ENCODE results near the gene SAT2.

SAT2 gene

GRCh38 chr17:7673239-7673638 is 45.6 kb upstream of the SAT2 start:
- TF ChIP-seq ZNF70 (CRISPR knock-in tag; IDR thresholded peaks at IDR 0.05) = no peak
- TF ChIP-seq ESRRG (CRISPR knock-in tag; IDR thresholded peaks at IDR 0.05) = no peak
- TF ChIP-seq CSDC2 (CRISPR knock-in tag; IDR thresholded peaks at IDR 0.05) = no peak
- no peak for TF ChIP-seq PATZ1 (CRISPR knock-in tag; IDR thresholded peaks at IDR 0.05; ENCODE audit: borderline replicate concordance)
- no peak for ATAC-seq

GRCh38 chr17:7668482-7668881 is 40.9 kb upstream of the SAT2 start:
- TF ChIP-seq TOX (CRISPR knock-in tag; IDR thresholded peaks at IDR 0.05; ENCODE audit: borderline replicate concordance) (no peak), ZC3H10 (CRISPR knock-in tag; IDR thresholded peaks at IDR 0.05) (no peak), ZFP30 (CRISPR knock-in tag; IDR thresholded peaks at IDR 0.05) (no peak), ESRRG (CRISPR knock-in tag; IDR thresholded peaks at IDR 0.05) (no peak), PATZ1 (CRISPR knock-in tag; IDR thresholded peaks at IDR 0.05; ENCODE audit: borderline replicate concordance) (no peak), TCF4 (CRISPR knock-in tag; IDR thresholded peaks at IDR 0.05; ENCODE audit: borderline replicate concordance) (no peak), RARB (CRISPR knock-in tag; IDR thresholded peaks at IDR 0.05) (no peak), ZNF8 (CRISPR knock-in tag; IDR thresholded peaks at IDR 0.05) (no peak)
- no peak for ATAC-seq

GRCh38 chr17:7667656-7668406 is 40.2 kb upstream of the SAT2 start:
- ATAC-seq = no peak; the same call in 2 of the 3 replicates
- TF ChIP-seq PPARA (CRISPR knock-in tag; IDR thresholded peaks at IDR 0.05; ENCODE audit: borderline replicate concordance) = no peak
- no peak for TF ChIP-seq OSR1 (CRISPR knock-in tag; IDR thresholded peaks at IDR 0.05)
- no peak for TF ChIP-seq TOX (CRISPR knock-in tag; IDR thresholded peaks at IDR 0.05; ENCODE audit: borderline replicate concordance)
- TF ChIP-seq ZNF70 (CRISPR knock-in tag; IDR thresholded peaks at IDR 0.05) = no peak

- no peak for ATAC-seq
- no peak for TF ChIP-seq TOX (CRISPR knock-in tag; IDR thresholded peaks at IDR 0.05; ENCODE audit: borderline replicate concordance)
- no peak for TF ChIP-seq PATZ1 (CRISPR knock-in tag; IDR thresholded peaks at IDR 0.05; ENCODE audit: borderline replicate concordance)
- no peak for TF ChIP-seq SNAI2 (CRISPR knock-in tag; IDR thresholded peaks at IDR 0.05)
- no peak for TF ChIP-seq POU6F1 (CRISPR knock-in tag; IDR thresholded peaks at IDR 0.05; ENCODE audit: borderline replicate concordance, low read depth)
- TF ChIP-seq ZFP3 (CRISPR knock-in tag; IDR thresholded peaks at IDR 0.05) = no peak
- TF ChIP-seq OSR1 (CRISPR knock-in tag; IDR thresholded peaks at IDR 0.05) = no peak
- no peak for TF ChIP-seq CSRNP3 (CRISPR knock-in tag; IDR thresholded peaks at IDR 0.05)
- no peak for TF ChIP-seq RARB (CRISPR knock-in tag; IDR thresholded peaks at IDR 0.05)
- TF ChIP-seq CSDC2 (CRISPR knock-in tag; IDR thresholded peaks at IDR 0.05) = no peak
- no peak for TF ChIP-seq TSHZ2 (CRISPR knock-in tag; IDR thresholded peaks at IDR 0.05)
- no peak for TF ChIP-seq GLIS3 (CRISPR knock-in tag; IDR thresholded peaks at IDR 0.05)
- TF ChIP-seq ZFP30 (CRISPR knock-in tag; IDR thresholded peaks at IDR 0.05) = no peak
- TF ChIP-seq PPARA (CRISPR knock-in tag; IDR thresholded peaks at IDR 0.05; ENCODE audit: borderline replicate concordance) = no peak
- TF ChIP-seq ZNF70 (CRISPR knock-in tag; IDR thresholded peaks at IDR 0.05) = no peak
- TF ChIP-seq BACH2 (CRISPR knock-in tag; IDR thresholded peaks at IDR 0.05; ENCODE audit: borderline replicate concordance) = no peak
- TF ChIP-seq ZNF565 (CRISPR knock-in tag; conservative IDR thresholded peaks at IDR 0.05; ENCODE audit: low read depth) = no peak
- no peak for TF ChIP-seq CREB5 (CRISPR knock-in tag; IDR thresholded peaks at IDR 0.05; ENCODE audit: low read depth)
Observed at GRCh38 chr17:7656958-7657609, 29.5 kb upstream of the SAT2 start.
